Measurements from ENCODE around the gene NUDT1. TPM values are rescaled to one million over a fixed set of nuclear protein-coding genes. Genes with fewer than 3 reads are reported as not detected.
A peak's percentile ranks its signal among the peaks of the same experiment; 100 is the strongest.

The NUDT1 gene
- total RNA-seq, 1 experiment from 2014 or later: 129 TPM

- DNase-seq (ENCODE audit: low read depth): peak; percentile 47
Measured at GRCh38 chr7:2299131-2299829, 57.3 kb downstream of the NUDT1 start.

GRCh38 chr7:2299870-2300512 is 58.0 kb downstream of the NUDT1 start:
- DNase-seq (ENCODE audit: low read depth): no peak

Other genes starting within 250 kb of the NUDT1 start
- 103 and 133 TPM in 2 replicates for gene MAD1L1, start 9.3 kb upstream of the NUDT1 start, total RNA-seq (2014; rRNA removed; shearing (Covaris generic))
- gene MRM2, start within 50 bp of the NUDT1 start, total RNA-seq (2014; rRNA removed; shearing (Covaris generic)): 51.7 and 58.2 TPM in 2 replicates
- gene SNX8, start 72.2 kb downstream of the NUDT1 start, total RNA-seq (2014; rRNA removed; shearing (Covaris generic)): 10.3 and 20.6 TPM in 2 replicates
- 334 and 348 TPM in 2 replicates for gene EIF3B, start 112.6 kb downstream of the NUDT1 start, total RNA-seq (2014; rRNA removed; shearing (Covaris generic))
- gene CHST12, start 161.4 kb downstream of the NUDT1 start, total RNA-seq (2014; rRNA removed; shearing (Covaris generic)): 6.3 and 7.6 TPM in 2 replicates
- not detected in 2 replicates for gene GRIFIN, start 234.2 kb downstream of the NUDT1 start, total RNA-seq (2014; rRNA removed; shearing (Covaris generic))